Keratinocyte (primary cell): Measurements from ENCODE around the gene CRELD1.

Experiments used
- EZH2 ChIP-seq: IDR thresholded peaks from one replicate; pipeline ENCODE4 v1.6.1; 2012; ENCODE audit warnings: inconsistent platforms, mild to moderate bottlenecking, low read length, moderate library complexity
- TF ChIP-seq, protein P1 (sequence below), 3 experiments: IDR thresholded peaks in 1 of 3; conservative IDR thresholded peaks in 1 of 3; optimal IDR thresholded peaks in 1 of 3; 2 replicates in 2 of 3; 3 replicates in 1 of 3; pipeline versions ENCODE3 to v1.5.1; 2011; ENCODE audit warnings: low read length in 3 of 3, mild to moderate bottlenecking in 3 of 3, moderate library complexity in 2 of 3, control low read depth in 1 of 3, inconsistent platforms in 1 of 3; ENCODE audit not compliant: insufficient read depth in 2 of 3; ENCODE audit errors: extremely low read depth in 1 of 3

DNA sequence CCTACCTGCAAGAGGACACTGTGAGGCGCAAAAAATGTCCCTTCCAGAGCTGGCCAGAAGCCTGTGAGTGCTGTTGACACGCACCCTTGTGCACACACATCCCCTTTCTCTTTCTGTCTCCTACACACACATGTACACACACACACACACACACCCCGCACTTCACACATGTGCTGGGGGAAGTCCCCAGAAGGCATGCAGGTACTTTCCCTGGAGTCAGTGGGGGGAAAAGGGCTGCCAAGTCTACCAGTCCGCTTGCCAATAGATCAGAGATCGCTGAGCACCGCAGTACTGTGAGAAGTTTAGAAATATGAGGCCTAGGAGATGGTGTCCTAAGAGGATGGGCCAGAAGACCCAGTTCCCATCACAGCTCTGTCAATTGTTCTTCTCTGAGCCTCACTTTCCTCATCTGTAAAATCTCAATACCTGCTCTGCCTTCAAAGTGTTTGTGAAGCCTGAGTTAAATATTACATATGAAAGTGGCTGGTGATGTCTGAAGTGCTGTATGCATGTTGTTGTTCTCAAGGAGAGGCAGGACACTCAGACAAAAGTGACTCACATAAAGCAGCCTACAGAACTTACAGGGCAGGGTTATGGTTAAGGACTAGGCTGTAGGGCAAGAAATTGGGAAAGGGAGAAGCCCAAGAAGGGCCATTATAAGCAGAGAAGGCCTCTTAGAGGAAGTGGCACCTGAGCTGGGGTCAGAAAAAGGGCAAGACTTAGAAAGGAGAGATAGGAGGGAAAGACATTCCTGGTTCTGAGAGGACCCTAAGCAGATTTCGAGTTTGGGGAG lies 24.2 kb upstream of the CRELD1 start:
- TF ChIP-seq, protein P1, sequence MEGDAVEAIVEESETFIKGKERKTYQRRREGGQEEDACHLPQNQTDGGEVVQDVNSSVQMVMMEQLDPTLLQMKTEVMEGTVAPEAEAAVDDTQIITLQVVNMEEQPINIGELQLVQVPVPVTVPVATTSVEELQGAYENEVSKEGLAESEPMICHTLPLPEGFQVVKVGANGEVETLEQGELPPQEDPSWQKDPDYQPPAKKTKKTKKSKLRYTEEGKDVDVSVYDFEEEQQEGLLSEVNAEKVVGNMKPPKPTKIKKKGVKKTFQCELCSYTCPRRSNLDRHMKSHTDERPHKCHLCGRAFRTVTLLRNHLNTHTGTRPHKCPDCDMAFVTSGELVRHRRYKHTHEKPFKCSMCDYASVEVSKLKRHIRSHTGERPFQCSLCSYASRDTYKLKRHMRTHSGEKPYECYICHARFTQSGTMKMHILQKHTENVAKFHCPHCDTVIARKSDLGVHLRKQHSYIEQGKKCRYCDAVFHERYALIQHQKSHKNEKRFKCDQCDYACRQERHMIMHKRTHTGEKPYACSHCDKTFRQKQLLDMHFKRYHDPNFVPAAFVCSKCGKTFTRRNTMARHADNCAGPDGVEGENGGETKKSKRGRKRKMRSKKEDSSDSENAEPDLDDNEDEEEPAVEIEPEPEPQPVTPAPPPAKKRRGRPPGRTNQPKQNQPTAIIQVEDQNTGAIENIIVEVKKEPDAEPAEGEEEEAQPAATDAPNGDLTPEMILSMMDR (optimal IDR thresholded peaks at IDR 0.05 in 1 of 3, IDR thresholded peaks at IDR 0.05 in 1 of 3, conservative IDR thresholded peaks at IDR 0.05 in 1 of 3; ENCODE audit: extremely low read depth in 1 of 3, insufficient read depth in 2 of 3, low read length in 3 of 3) = no peak
- no peak for TF ChIP-seq EZH2
